ENCODE data around the gene KLHL36.

DNA sequence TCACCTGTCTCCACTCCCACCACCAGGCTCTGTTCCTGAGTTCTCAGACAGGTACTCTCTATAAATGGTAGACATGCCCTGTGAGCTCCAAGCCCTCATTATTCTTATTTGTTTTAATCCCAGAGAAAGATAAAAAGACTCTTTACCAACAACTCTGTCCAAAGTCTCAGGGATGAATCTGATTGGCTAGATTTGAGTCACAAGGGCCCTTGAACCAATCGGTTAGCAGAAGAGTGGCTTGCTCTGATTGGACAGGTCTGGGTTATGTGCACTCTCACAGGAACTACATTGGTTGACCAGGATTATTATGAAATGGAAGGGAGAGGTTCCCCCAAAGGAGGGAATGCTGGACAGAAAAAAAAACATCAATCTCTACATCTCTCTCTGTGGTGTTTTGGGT lies 37.9 kb upstream of the KLHL36 start:
- TF ChIP-seq, protein P1, sequence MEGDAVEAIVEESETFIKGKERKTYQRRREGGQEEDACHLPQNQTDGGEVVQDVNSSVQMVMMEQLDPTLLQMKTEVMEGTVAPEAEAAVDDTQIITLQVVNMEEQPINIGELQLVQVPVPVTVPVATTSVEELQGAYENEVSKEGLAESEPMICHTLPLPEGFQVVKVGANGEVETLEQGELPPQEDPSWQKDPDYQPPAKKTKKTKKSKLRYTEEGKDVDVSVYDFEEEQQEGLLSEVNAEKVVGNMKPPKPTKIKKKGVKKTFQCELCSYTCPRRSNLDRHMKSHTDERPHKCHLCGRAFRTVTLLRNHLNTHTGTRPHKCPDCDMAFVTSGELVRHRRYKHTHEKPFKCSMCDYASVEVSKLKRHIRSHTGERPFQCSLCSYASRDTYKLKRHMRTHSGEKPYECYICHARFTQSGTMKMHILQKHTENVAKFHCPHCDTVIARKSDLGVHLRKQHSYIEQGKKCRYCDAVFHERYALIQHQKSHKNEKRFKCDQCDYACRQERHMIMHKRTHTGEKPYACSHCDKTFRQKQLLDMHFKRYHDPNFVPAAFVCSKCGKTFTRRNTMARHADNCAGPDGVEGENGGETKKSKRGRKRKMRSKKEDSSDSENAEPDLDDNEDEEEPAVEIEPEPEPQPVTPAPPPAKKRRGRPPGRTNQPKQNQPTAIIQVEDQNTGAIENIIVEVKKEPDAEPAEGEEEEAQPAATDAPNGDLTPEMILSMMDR (IDR thresholded peaks at IDR 0.05): no peak
- TF ChIP-seq POLR2A (IDR thresholded peaks at IDR 0.05): no peak

Measured in vagina (tissue), 2 donors.